HG03565 (cell line): Measurements from ENCODE around the gene RAB15.
"Not testable (repeated sequence)": the region's sequence is repeated elsewhere in the genome, so short reads cannot be mapped to it uniquely, and the experiment has no call there.

Experiments used
- ATAC-seq: cut with Tn5 transposase; IDR thresholded peaks from one replicate; pipeline ENCODE4 v1.9.1; 2021; ENCODE audit warnings: mild to moderate bottlenecking, moderate library complexity; ENCODE audit not compliant: unreplicated experiment

RAB15 gene

GRCh38 chr14:64914237-64915028 is 57.7 kb downstream of the RAB15 start, which contains the start of gene CHURC1:
Gene CHURC1, plus strand, starts transcription at chr14:64914455. Its CDS starts 41 bp downstream, at chr14:64914496.
- peak; percentile 90 for ATAC-seq

DNA sequence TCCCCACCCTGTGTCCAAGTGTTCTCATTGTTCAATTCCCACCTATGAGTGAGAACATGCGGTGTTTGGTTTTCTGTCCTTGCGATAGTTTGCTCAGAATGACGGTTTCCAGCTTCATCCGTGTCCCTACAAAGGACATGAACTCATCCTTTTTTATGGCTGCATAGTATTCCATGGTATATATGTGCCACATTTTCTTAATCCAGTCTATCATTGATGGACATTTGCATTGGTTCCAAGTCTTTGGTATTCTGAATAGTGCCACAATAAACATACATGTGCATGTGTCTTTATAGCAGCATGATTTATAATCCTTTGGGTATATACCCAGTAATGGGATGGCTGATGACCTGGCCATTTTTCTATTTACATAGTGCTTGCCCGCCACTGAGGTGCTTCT is 58.7 kb downstream of the RAB15 start:
- not testable (repeated sequence) for ATAC-seq

DNA sequence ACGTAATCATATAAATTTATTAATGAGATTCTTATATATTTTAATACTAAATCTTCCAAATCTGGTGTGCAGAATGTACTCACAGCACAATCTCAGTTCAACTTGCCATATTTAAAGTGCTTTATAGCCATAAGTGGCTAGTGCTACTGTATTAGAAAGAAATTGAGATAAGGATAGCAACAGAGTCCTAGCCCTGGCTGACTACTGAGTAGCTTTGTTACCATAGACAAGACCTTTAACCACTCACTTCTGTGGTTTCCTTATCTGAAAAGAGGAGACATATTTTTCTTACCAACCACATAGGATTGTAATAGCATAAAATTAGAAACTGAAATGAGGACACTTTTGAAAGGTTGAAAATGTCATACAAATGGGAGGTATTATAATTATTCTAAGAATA is 59.9 kb downstream of the RAB15 start:
- no peak for ATAC-seq

- ATAC-seq, result no peak
Observed at GRCh38 chr14:64910847-64911495, 61.2 kb downstream of the RAB15 start.

- no peak for ATAC-seq
Observed at GRCh38 chr14:64906022-64906421, 66.1 kb downstream of the RAB15 start.

- no peak for ATAC-seq
Observed at GRCh38 chr14:64899958-64900357, 72.2 kb downstream of the RAB15 start.
